Measurements from ENCODE around the gene DBH. TPM values are rescaled to one million over a fixed set of nuclear protein-coding genes. Genes with fewer than 3 reads are reported as not detected.
A peak's percentile ranks its signal among the peaks of the same experiment; 100 is the strongest.

The DBH gene
- total RNA-seq, 1 donor from 2014 or later: not detected

GRCh38 chr9:133629221-133630110 is 6.7 kb upstream of the DBH start:
- peaks cover 4% of the 10 kb centered on the region for H3K27me3 ChIP-seq (ENCODE audit: control insufficient read depth, insufficient read depth, low read length)
- DNase-seq (ENCODE audit: low read depth) (no peak), FAIRE-seq (peak; percentile 28)
- no peaks in the 10 kb centered on the region for H3K36me3 ChIP-seq (ENCODE audit: control insufficient read depth, insufficient read depth, low read length)
- no peak overlapping the region for H3K4me3 ChIP-seq (ENCODE audit: low read depth, low read length)
- TF ChIP-seq, protein P1, sequence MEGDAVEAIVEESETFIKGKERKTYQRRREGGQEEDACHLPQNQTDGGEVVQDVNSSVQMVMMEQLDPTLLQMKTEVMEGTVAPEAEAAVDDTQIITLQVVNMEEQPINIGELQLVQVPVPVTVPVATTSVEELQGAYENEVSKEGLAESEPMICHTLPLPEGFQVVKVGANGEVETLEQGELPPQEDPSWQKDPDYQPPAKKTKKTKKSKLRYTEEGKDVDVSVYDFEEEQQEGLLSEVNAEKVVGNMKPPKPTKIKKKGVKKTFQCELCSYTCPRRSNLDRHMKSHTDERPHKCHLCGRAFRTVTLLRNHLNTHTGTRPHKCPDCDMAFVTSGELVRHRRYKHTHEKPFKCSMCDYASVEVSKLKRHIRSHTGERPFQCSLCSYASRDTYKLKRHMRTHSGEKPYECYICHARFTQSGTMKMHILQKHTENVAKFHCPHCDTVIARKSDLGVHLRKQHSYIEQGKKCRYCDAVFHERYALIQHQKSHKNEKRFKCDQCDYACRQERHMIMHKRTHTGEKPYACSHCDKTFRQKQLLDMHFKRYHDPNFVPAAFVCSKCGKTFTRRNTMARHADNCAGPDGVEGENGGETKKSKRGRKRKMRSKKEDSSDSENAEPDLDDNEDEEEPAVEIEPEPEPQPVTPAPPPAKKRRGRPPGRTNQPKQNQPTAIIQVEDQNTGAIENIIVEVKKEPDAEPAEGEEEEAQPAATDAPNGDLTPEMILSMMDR (IDR thresholded peaks at IDR 0.05; ENCODE audit: insufficient read depth, low read length, severe bottlenecking): no peak

DNA sequence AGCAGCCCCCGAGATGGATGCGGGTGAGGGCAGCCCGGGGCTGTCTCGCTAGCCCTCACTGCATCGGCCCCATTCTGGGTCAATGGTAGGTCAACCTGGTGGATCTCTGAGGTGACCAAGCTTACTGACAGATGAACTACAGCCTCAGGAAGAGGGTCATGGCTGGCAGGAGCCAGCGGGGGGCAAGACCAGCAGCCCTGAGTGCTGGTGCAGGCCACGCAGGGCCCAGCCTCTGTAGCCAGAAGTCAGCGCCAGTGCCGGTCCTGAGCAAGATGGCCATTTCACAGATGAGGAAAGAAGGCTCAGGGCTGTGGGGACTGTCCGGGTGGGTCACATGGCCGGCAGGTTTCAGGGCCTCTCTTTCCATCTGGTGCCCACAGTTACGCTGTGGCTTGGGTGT is 5.1 kb upstream of the DBH start:
- FAIRE-seq (no peak), DNase-seq (ENCODE audit: low read depth) (no peak)
- H3K27me3 ChIP-seq (ENCODE audit: control insufficient read depth, insufficient read depth, low read length): peaks cover 6% of the 10 kb centered on the region
- no peaks in the 10 kb centered on the region for H3K36me3 ChIP-seq (ENCODE audit: control insufficient read depth, insufficient read depth, low read length)
- H3K4me3 ChIP-seq (ENCODE audit: low read depth, low read length): no peak overlapping the region
- TF ChIP-seq, protein P1 (IDR thresholded peaks at IDR 0.05; ENCODE audit: insufficient read depth, low read length, severe bottlenecking): no peak

- Histone ChIP-seq H3K27me3 (ENCODE audit: control insufficient read depth, insufficient read depth, low read length) (peaks cover 9% of the 10 kb centered on the region), H3K36me3 (ENCODE audit: control insufficient read depth, insufficient read depth, low read length) (no peaks in the 10 kb centered on the region), H3K4me3 (ENCODE audit: low read depth, low read length) (no peak overlapping the region)
- DNase-seq (ENCODE audit: low read depth) (no peak), FAIRE-seq (no peak)
- TF ChIP-seq, protein P1 (IDR thresholded peaks at IDR 0.05; ENCODE audit: insufficient read depth, low read length, severe bottlenecking): no peak
Observed at GRCh38 chr9:133632806-133633680, 3.1 kb upstream of the DBH start.

DNA sequence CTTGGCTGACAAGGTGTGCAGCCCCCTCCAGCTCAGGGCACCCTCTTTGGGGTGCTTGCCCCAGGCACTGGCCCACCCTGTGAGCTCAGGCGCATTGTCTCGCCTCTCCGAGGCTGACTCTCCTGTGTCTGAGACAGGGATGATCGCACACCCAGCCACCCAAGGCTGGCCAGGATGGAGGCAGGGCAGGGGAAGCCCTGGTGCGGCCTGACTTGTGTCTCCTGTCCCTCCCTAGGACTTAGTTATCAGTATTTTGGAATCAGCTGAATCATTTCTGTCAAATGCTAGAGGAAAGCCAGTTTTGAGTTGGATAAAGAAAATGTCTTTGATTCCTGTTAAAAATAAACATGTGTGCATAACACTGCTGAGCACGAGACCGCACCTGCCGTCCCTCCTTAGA is 2.5 kb upstream of the DBH start:
- H3K4me3 ChIP-seq (ENCODE audit: low read depth, low read length): no peak overlapping the region
- no peaks in the 10 kb centered on the region for H3K36me3 ChIP-seq (ENCODE audit: control insufficient read depth, insufficient read depth, low read length)
- DNase-seq (ENCODE audit: low read depth): no peak
- peaks cover 9% of the 10 kb centered on the region for H3K27me3 ChIP-seq (ENCODE audit: control insufficient read depth, insufficient read depth, low read length)
- TF ChIP-seq, protein P1 (IDR thresholded peaks at IDR 0.05; ENCODE audit: insufficient read depth, low read length, severe bottlenecking): no peak
- FAIRE-seq: no peak

DNA sequence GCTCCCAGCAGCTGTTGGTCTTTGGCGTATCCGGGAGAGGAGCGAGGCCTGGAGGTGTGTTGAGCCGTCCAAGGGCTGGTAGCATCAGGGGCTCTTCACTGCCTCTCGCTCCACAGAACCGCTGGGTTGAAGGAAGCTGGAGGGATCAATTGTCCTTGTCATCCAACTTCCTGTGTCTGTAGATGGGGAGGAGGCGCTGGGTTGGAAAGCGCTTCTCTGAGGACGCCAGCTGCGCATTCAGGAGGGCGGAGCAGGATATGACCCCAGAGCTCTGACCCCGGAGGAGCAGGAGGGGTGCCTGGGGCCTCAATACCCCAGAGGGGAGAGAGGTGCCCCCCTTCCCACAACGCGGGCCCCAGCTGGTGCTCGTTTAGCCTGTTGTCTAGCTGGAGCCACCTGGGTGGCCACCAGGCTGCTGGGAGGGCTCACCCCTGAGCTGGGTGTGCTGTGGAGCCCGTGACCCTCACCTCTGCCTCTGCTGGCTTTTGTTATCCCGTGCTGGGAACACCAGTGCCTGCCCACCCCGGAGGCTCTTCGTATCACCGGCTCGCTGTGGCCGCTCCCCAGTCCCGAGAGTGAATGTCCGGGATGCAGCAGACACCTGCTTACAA is 2.0 kb upstream of the DBH start:
- no peak for FAIRE-seq
- peaks cover 9% of the 10 kb centered on the region for H3K27me3 ChIP-seq (ENCODE audit: control insufficient read depth, insufficient read depth, low read length)
- TF ChIP-seq, protein P1 (IDR thresholded peaks at IDR 0.05; ENCODE audit: insufficient read depth, low read length, severe bottlenecking): no peak

More for the DNA sequence above, 2.0 kb upstream of the DBH start:
- no peak overlapping the region for H3K4me3 ChIP-seq (ENCODE audit: low read depth, low read length)
- DNase-seq (ENCODE audit: low read depth): no peak
- H3K36me3 ChIP-seq (ENCODE audit: control insufficient read depth, insufficient read depth, low read length): no peaks in the 10 kb centered on the region
